Sigmoid colon (tissue), 7 donors: Measurements from ENCODE around the gene ITPK1. TPM values are rescaled to one million over a fixed set of nuclear protein-coding genes. Genes with fewer than 3 reads are reported as not detected.
"Not testable (repeated sequence)": the region's sequence is repeated elsewhere in the genome, so short reads cannot be mapped to it uniquely, and the experiment has no call there.

ENCODE experiments used
- DNase-seq: peaks from one replicate; pipeline ENCODE4 v3.0.0-alpha.2; 2019
- H3K27ac ChIP-seq, 4 donors: fragments of 200-600 bp; sonication (generic); one replicate each; pipeline ENCODE4 v1.5.1; 2016 to 2019; ENCODE audit warnings: mild to moderate bottlenecking in 1 of 4
- H3K27me3 ChIP-seq, 3 donors: fragments of 200-600 bp; sonication (generic); one replicate each; pipeline ENCODE4 v1.5.1; 2019; ENCODE audit warnings: mild to moderate bottlenecking in 1 of 3
- H3K36me3 ChIP-seq, 4 donors: fragments of 200-600 bp; sonication (generic); one replicate each; pipeline ENCODE4 v1.5.1; 2016 to 2019
- H3K4me1 ChIP-seq, 4 donors: fragments of 200-600 bp; sonication (generic); one replicate each; pipeline ENCODE4 v1.5.1; 2017 to 2019
- H3K4me3 ChIP-seq, 4 donors: fragments of 200-600 bp; sonication (generic); one replicate each; pipeline ENCODE4 v1.5.1; 2017 to 2019; ENCODE audit warnings: mild to moderate bottlenecking in 2 of 4, moderate library complexity in 1 of 4
- H3K9me3 ChIP-seq, 4 donors: fragments of 200-600 bp in 3 of 4; sonication (generic) in 3 of 4; one replicate each; pipeline versions ENCODE4 v1.5.1 to v1.6.1; 2013 to 2019
- CTCF ChIP-seq, 4 experiments: fragments of 450-650 bp in 3 of 4; fragments of 200-600 bp in 1 of 4; IDR thresholded peaks; one replicate each; pipeline ENCODE4 v1.5.1; 2016 to 2019; ENCODE audit warnings: antibody characterized with exemption in 4 of 4, mild to moderate bottlenecking in 3 of 4, moderate library complexity in 2 of 4
- EP300 ChIP-seq, 4 donors: sonication (generic); formaldehyde crosslinking; IDR thresholded peaks; one replicate each; pipeline ENCODE4 v1.6.1; 2017; ENCODE audit warnings: antibody characterized with exemption in 4 of 4
- POLR2A ChIP-seq, 2 donors: fragments of 450-650 bp; IDR thresholded peaks; one replicate each; pipeline ENCODE4 v1.6.1; 2016; ENCODE audit warnings: antibody characterized with exemption in 2 of 2, mild to moderate bottlenecking in 2 of 2, moderate library complexity in 2 of 2
- POLR2AphosphoS5 ChIP-seq, 4 donors: sonication (generic); formaldehyde crosslinking; IDR thresholded peaks; one replicate each; pipeline ENCODE4 v1.6.1; 2017; ENCODE audit warnings: antibody characterized with exemption in 4 of 4
- WGBS, 2 donors: extraction: QIAGEN DNeasy Blood & Tissue Kit; methylation state at CpG; one replicate each; pipeline ENCODE4 v1.1.7; 2013; 5-methylcytosine and 5-hydroxymethylcytosine counted together
- intact Hi-C: fragments of 100-400 bp; cut with DNase I; formaldehyde crosslinking; loops from one replicate; pipeline ENCODE4 v1.15.1; 2023
- polyA plus RNA-seq, 3 donors: library from polyadenylated mRNA; stranded (reverse); fragments of 200-250 nt; gene quantifications; one replicate each; pipeline ENCODE4 v1.2.3, GENCODE V29; 2013
- total RNA-seq, 4 donors: library from RNA; depleted of rRNA; stranded (reverse); fragments of >200 nt; gene quantifications; one replicate each; pipeline ENCODE4 v1.1.0, GENCODE V29; 2016
- donor health status: healthy with polysubstance abuse.
- donor health status: Bipolar disorder and iron deficiency.
- donor health status: healthy.

ITPK1 gene
- total and polyA plus RNA-seq, 7 donors, result 39.8 to 75.4 (median 61.8) TPM

DNA sequence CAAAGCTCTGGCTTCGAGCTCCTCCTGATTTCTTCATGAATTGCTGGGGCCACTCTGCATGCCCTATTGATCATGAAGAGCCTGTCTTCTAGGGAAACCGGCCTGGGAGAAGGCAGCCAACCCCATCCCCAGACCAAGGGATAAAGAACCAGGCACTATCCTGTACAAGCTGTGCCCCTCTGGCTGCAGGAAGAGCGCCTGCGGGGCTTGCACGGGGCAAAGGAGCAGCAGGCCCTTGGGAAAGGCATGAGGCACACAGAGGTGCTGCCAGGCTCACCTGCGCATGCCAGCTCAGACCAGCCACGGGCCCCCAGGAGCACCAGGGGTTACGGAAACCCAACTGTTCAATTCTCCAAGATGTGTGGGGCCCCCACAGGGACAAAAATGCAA, 2.1 kb downstream of the ITPK1 start:
- peak overlapping the region; percentile 98 to 100 (median 100) for H3K27ac ChIP-seq
- no peaks in the 10 kb centered on the region for H3K9me3 ChIP-seq
- intact Hi-C loops, result loop anchor here (2.0 to 5.0 kb wide), 4 partner anchors 19 to 151 kb away; no protein-coding TSS in a partner anchor
- 40 to 65% methylated on average over 8 of the region's 8 CpGs for WGBS, 2 donors
- peaks cover 0 to 63% (median 40%) of the 10 kb centered on the region in 4 donors for H3K4me1 ChIP-seq
- no peaks in the 10 kb centered on the region for H3K27me3 ChIP-seq
- H3K4me3 ChIP-seq, result peak overlapping the region; percentile 54 to 88 (median 77)
- TF ChIP-seq CTCF (IDR thresholded peaks at IDR 0.05) (no peak), POLR2A (IDR thresholded peaks at IDR 0.05) (no peak), POLR2AphosphoS5 (IDR thresholded peaks at IDR 0.05) (no peak), EP300 (IDR thresholded peaks at IDR 0.05) (no peak)
- no peak for DNase-seq
- H3K36me3 ChIP-seq, result no peaks in the 10 kb centered on the region

- WGBS, 2 donors, result 10 to 23% methylated on average over 15 of the region's 15 CpGs
- TF ChIP-seq CTCF (IDR thresholded peaks at IDR 0.05) (peak; percentile 42 to 85 (median 80)), EP300 (IDR thresholded peaks at IDR 0.05) (no peak)
- H3K4me3 ChIP-seq, result peak overlapping the region; percentile 54 to 88 (median 77)
- intact Hi-C loops, result loop anchor here (1.0 to 5.0 kb wide), 2 partner anchors 46 to 76 kb away; no protein-coding TSS in a partner anchor
- H3K4me1 ChIP-seq, result peaks cover 0 to 67% (median 43%) of the 10 kb centered on the region in 4 donors
- H3K9me3 ChIP-seq, result no peaks in the 10 kb centered on the region
- peak overlapping the region; percentile 98 to 100 (median 100) for H3K27ac ChIP-seq
- no peaks in the 10 kb centered on the region for H3K36me3 ChIP-seq
- peak; percentile 92 for DNase-seq
- no peaks in the 10 kb centered on the region for H3K27me3 ChIP-seq
Observed at GRCh38 chr14:93112891-93113677, 2.6 kb downstream of the ITPK1 start.

GRCh38 chr14:93111541-93111940, 4.2 kb downstream of the ITPK1 start:
- 86 to 90% methylated on average over 8 of the region's 8 CpGs for WGBS, 2 donors
- H3K4me1 ChIP-seq, result peaks cover 0 to 79% (median 53%) of the 10 kb centered on the region in 4 donors

GRCh38 chr14:93110856-93111419, 4.8 kb downstream of the ITPK1 start:
- Histone ChIP-seq H3K36me3 (no peaks in the 10 kb centered on the region), H3K4me3 (no peak overlapping the region), H3K27me3 (no peaks in the 10 kb centered on the region), H3K4me1 (peaks cover 0 to 78% (median 52%) of the 10 kb centered on the region in 4 donors), H3K27ac (peak overlapping the region in 1 of 4 donors; percentile 34), H3K9me3 (no peaks in the 10 kb centered on the region)
- no peak for DNase-seq
- intact Hi-C loops, result loop anchor here (5.0 kb wide), 1 partner anchor 44 kb away; no protein-coding TSS in a partner anchor
- WGBS, 2 donors, result 88 to 91% methylated on average over 5 of the region's 5 CpGs
- TF ChIP-seq POLR2A (IDR thresholded peaks at IDR 0.05) (no peak), POLR2AphosphoS5 (IDR thresholded peaks at IDR 0.05) (no peak), EP300 (IDR thresholded peaks at IDR 0.05) (no peak), CTCF (IDR thresholded peaks at IDR 0.05) (no peak)

More at GRCh38 chr14:93111541-93111940, 4.2 kb downstream of the ITPK1 start:
- not testable (repeated sequence) for H3K9me3 ChIP-seq, H3K4me3 ChIP-seq, DNase-seq, H3K27me3 ChIP-seq, H3K36me3 ChIP-seq
- intact Hi-C loops, result loop anchor here (5.0 kb wide), 1 partner anchor 44 kb away; no protein-coding TSS in a partner anchor
- peak overlapping the region in 1 of 4 donors; percentile 4 for H3K27ac ChIP-seq
